ENCODE results near the gene ZMYND8.
A peak's percentile ranks its signal among the peaks of the same experiment; 100 is the strongest.
"Not testable (repeated sequence)": the region's sequence is repeated elsewhere in the genome, so short reads cannot be mapped to it uniquely, and the experiment has no call there.

Gene ZMYND8

DNA sequence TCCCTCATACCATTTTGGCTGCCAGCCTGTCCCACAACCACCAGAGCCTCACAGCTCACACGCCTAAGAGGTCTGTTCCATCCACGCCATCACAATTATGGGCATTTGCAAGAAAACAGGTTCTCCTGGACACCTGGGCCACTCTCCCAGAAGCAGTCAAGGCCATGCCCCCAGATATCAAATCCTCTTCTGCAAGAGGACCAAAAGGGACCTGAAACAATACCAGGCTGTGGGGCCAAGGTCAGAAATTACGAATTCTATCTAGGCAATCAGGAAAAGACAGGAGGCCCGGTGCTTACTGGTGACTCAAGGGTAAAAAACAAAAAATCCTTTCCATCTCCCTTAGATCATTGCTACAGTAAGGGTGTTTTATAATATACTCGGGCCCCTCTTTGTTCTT, 69.8 kb downstream of the ZMYND8 start:
- DNase-seq (ENCODE audit: low read depth) = no peak

DNA sequence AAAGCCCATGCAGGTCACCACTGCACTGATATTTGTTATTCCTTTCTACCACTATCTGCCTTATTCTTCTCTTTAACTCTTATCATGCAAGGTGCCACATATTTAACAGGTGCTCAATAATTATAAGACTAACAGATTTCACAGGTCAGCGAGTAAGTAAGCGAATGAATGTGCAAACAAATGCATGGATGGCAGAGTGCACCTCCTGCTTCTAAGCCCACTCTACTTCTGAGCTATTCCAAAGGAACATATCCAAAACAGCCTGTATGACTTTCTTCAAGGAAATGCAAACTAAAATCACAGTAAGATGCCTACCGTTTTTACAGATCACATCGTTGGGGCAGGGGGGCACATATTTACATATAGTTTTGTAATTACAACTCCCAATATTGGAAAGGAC, 71.3 kb downstream of the ZMYND8 start:
- DNase-seq (ENCODE audit: low read depth) = no peak

DNA sequence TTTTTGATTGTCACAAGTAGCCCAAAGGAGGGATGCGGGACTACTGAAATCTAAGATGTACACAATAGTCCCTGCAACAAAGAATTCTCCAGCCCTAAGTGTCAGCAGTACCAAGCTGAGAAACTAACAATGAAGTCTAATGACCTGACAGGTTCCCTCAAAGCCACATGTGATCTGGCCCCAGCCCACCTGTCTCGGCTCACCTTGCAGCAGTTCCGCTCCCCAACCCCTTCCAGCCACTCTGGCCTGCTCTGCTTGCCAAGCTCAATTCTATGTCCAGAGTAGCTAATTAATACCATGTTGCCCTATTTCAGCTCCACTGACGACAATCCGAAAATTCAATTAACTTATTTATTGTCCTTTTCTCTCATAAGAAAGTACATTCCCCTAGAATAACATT, 72.1 kb downstream of the ZMYND8 start:
- no peak for DNase-seq (ENCODE audit: low read depth)

DNA sequence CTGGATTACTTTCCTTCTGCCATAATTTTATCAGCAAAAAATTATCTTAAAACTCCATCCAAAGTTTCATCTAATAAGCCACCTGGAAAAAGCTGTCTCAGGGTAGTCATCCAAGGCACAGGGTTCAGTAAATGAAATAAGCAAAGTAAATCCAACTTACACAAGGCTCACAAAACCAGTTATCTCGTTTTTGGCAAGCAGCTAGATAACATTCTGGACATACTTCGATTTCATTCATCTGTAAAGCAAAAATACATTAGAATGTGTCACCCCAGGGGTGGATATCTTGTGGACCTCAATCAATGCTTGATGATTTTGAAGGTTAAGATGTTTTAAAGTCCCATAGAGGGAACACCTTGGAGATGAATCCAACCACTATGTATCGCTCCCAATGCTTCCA, 73.1 kb downstream of the ZMYND8 start:
- DNase-seq (ENCODE audit: low read depth) = no peak

DNA sequence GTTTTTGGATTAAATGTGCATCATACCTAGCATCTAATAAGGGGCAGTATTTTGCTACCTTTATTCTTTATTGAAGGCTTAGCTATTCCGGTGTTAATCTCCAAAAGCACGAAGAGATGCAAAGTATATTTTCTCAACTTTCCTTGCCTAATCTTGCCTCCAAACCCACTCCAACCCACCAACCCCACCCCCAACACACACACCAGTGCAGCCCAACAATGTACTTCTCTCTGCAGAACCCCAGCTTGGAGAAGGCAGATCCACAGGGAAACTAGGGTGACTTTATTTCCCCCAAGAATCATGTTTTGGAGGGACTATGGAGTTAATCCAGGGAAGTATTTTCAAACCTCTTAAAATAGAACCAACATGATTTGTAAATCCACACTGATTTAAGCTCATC, 73.6 kb downstream of the ZMYND8 start:
- DNase-seq (ENCODE audit: low read depth) = no peak

DNA sequence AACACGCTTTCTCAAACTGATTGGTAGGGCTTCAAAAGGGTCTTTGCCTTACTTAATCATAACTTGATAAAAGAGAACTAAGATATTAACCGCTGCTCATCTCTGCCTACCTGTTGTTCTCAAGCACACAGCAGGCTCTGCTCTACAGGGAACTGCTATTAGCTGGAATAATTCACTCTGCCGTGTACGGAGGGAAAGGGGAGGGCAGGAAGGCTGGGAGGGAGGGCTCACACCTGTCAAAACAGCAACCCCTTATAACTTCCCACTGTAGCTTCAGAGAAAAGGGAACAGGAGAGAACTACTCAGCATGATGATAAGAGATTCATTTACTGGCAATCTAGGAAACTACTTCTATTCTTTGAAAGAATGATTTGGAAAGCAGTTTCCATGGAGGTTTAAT, 75.1 kb downstream of the ZMYND8 start:
- DNase-seq (ENCODE audit: low read depth) = no peak

DNA sequence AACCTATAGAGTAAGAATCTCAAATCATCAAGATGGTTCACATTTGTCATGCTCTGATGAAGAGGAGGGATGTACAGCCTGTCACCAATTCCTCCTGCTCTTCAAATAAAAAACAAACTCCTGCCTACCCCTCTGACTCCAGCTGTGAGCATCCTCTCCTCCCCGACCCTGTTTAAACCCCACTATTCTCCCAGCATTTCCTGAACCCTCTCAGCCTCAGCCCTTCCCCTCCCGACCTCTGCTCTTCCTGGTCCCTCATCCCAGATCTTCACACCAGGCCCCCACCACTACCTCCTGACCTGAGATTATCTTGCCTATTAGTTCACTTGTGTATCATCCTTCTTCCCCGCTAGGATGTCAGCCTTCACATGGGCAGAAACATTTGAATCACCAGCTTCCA, 75.8 kb downstream of the ZMYND8 start:
- DNase-seq (ENCODE audit: low read depth) = no peak

DNA sequence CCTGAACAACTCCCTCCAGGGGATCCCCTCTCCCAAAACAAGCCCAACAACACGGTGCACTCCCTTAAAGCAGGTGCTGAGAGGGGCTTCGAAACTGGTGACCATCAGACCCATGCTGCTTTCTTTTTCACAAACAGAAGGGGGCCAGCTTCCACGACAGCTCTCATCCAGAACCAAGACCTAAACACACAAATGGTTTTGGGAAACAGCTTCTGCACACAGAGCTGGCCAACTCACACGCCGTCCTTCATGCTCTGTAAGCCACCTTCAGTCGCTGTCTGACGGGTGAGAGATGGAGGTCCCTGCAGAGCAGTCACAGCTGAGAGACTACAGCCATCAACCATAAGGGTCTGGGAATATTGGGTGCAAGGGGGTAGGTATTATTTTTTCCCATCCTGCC, 76.3 kb downstream of the ZMYND8 start:
- no peak for DNase-seq (ENCODE audit: low read depth)

DNA sequence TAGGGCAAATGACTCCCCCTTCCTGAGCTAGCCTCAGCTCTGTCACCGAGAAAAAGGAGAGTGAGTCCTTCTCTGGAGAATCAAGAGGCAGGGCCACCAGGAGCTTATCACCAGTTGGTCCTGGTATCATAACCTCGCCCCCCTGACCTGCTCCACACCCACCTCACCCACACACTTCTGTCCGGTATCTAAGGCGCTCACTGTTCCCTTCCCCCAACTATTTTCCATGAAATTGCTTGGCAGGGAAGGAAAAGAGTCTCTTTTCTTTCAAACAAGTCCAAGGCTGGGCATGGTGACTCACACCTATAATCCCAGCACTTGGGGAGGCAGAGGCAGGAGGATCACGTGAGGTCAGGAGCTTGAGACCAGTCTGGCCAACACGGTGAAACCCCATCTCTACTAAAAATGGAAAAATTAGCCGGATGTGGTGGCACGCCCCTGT, 77.6 kb downstream of the ZMYND8 start:
- DNase-seq (ENCODE audit: low read depth) = no peak

DNA sequence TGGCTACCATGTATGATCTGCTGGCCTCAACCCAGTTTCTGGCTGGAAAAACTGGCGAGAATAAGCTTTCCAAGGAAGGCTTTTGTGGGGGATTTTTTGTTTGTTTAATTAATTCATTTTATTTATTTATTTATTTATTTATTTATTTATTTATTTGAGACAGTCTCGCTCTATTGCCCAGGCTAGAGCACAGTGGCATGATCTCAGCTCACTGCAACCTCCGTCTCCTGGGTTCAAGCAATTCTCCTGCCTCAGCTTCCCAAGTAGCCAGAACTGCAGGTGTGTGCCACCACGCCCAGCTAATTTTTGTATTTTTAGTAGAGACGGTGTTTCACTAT, 79.0 kb downstream of the ZMYND8 start:
- not testable (repeated sequence) for DNase-seq (ENCODE audit: low read depth)

DNA sequence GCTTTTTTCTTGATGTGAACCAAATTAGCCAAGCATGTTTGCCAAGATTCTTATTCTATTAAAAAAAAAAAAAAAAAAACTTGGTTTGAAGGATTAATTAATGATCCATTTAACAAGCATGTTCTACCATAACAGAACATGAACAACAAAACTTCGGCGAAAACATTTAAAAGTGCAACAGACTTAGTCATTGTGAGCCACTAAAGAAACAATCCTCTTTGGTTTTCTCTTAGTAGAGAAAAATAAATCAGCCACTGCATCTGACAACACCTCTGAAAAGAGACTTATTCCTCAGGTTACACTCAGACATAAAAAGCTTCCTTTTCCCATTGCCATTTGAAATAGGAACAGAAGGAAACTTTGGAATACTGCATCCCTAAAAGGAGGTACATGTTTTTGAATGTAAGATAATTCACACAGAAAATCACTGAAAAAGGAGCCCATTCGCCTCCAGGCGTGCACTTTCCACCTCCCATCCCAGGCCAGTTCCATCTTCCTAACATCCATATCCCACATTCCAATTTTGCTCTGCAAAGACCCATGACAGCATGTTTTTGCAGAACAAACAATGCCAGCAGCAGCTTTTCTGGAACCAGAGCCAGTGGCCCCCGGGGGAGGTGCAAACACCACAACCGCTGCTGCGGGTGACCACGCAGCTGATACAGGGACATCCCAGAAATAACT, 79.5 kb downstream of the ZMYND8 start:
- DNase-seq (ENCODE audit: low read depth) = no peak

DNA sequence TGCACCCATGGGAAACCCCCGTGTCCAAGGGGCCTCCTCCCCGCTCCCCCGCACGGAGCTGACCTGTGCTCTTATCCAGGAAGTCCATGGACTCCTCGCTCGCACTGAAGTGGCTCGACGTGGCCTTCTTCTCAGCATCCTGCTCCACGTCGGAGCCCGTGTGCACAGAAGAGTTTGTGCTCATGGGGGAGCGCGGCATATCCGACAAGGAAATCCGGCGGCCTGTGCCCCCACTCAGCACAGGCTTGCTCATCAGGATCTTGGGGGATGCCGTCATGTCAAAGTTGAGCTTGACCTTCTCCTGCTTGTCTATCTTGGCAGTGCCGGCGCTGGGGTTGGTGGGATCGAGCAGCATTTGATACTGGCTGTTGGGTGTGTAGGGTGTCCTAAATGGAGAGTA, 80.2 kb downstream of the ZMYND8 start:
- DNase-seq (ENCODE audit: low read depth) = no peak

DNA sequence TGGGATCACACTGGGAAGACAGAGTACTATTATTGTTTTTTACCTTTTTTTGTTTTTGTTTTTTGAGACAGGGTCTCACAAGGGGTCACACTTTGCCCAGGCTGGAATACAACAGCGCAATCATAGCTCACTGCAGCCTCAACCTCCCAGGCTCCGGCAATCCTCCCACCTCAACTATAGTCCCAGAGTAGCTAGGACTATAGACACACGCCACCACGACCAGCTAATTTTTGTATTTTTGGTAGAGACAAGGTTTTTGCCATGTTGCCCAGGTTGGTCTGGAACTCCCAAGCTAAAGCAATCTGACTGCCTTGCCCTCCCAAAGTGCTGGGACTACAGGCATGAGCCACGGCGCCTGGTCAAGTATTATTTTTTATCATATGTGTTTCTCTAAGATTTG, 81.0 kb downstream of the ZMYND8 start:
- DNase-seq (ENCODE audit: low read depth) = no peak

DNA sequence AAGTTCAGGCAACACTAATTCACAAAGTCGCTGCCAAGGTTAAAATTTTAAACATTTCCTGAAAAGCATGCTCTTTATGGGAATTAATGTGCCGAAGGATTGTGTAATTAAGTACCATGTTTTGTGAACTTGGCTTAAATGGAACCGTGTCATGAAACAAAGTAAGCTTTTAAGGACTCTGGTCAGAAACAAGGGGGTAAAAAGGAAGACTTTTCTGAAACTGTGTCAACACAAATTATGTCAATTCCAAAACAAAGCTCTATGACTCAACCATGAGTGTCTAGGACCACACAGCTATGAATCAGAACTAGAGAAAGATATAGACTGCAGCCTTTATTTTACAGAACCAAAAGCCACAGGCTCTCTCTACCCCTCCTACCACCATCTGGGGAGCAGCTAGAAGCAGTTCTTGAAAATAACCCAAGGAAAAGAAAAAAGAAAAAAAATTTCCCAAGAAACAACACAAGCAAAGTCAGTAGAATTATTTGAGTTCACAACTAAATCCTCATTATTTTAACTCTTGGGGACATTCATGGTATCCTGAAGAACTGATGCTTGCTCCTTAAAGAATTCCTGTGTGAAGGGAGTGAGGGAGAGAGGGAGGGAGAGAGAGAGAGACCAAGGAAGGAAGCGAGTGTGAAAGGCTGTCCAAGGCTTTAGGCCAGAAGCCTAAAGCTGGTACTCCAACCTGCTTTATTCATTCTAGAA, 81.9 kb downstream of the ZMYND8 start:
- no peak for DNase-seq (ENCODE audit: low read depth)

DNA sequence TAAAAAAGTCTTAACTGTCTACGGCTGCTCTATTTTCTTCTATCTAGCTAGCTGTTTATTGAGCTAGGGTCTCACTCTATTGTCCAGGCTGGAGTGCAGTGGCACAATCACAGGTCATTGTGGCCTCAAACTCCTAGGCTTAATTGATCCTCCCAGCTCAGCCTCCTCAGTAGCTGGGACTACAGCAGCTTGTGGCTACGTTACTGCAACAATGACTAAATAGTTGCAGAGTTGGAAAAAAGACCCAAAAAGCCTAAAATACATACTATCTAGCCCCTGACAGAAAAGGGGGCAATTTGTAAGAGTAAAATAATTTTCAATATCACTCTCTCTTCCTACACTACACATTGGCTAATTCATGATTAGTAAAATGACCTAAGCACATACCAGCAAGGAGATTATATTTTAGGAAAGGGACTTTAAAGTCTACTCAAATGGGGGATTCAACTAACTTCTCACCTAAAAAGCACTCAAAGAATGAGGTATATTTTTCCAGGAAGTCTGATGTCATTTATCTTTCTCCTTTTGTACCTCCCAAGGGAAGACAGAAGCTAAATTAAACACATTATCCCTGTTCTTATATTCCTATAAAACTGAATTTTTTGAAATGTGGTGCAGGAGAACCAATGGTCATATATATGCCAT, 82.8 kb downstream of the ZMYND8 start:
- DNase-seq (ENCODE audit: low read depth) = no peak

DNA sequence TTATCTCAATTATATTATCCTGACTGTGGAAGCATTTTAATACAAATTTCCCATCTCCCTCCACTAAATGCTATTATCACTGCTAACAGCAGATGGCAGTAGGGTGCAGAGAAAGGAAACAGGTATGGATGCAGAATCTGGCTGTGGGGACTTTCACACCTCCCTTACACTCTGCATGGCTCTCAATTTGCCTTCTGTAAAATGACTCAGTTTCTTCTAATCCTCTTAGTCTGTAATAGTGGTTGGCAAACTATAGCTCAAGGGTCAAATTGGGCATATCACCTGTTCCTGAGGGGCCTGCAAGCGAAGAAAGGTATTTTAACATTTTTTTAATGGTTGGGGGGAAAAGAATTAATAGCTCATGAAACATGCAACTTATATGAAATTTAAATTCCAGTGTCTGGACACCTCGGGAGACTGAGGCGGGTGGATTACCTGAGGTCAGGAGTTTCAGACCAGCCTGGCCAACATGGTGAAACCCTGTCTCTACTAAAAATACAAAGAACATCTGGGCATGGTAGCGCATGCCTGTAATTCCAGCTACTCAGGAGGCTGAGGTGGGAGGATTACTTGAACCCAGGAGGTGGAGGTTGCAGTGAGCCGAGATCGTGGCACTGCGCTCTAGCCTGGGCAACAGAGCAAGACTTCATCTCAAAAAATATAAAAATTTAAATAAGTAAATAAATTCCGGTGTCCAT, 83.5 kb downstream of the ZMYND8 start:
- DNase-seq (ENCODE audit: low read depth) = peak; percentile 20

DNA sequence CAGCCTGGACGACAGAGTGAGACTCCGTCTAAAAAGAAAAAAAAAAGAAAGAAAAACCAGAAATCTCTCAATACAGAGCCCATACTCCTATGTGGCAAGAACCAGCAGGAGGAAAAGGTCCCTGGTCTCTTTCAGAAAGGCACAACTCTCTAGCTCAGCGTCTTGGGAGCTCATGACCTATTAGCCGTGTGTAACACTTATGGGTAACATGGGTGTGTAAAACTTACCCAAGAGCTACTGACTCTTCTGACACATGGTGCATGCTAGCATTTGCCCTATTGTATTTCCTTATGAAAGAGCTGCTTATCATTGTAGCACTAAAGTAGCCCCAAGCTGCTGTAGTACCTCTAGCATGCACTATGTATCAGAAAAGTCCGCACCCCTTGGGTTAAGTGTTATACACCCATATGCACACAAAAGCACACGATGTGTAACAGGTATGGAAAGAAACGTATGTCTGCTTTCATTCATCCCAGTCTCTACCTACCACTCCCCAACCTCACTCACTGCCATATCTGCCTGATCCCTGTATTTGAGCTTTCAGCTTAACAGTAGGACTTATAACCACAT, 85.4 kb downstream of the ZMYND8 start:
- DNase-seq (ENCODE audit: low read depth) = no peak

DNA sequence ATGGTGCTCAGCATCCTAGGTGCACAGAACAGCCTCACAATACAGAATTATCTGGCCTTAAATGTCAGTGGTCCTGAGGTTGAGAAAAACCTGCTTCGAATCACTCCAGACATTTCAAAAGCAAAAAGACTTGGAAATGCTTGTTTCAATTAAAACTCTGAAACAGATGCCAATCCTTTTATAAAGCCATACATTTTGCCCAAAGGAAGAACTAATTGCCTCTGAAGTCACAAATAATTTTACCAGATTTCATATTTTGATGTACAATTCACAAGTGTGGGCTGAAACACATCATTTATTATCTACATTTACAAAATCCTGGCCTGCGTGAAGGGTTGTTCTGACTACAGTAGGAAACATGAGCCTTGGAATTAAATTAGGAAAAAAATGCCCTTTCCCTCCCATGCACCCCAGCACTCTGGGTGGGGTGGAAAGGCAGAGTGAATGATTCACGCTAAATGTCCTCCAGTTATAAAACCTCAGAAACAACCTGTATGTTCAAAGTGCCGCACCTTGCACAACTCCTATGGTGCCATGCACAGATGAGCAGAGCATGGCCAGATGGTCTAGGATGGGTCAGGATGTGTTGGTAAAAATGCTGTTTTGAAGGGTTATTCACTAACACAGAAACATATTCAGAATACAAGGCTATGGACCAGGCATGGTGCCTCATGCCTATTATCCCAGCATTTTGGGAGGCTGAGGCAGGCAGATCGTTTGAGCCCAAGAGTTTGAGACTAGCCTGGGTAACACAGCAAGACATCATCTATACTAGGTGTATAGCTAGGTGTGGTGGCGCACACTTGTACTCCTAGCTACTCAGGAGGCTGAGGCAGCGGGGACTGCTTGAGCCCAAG, 87.0 kb downstream of the ZMYND8 start:
- DNase-seq (ENCODE audit: low read depth) = no peak

DNA sequence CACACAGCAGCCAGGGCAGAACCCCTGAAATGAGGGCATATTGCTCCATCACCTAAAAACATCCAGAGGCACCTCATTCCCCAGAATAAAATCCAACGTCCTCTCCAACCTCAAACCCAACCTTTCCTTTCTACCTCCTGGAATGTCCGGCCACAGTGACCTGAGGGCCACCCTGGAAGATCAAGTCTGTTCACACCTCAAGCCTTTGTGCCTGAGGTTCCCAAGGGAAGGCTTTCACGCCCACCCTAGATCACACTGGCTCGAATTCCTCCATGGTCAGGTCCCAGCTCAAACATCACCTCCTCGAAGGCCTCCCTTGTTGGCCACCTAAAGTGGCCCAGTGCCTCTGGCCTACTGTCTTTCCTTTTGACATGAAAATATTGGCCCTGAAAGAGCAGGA, 88.9 kb downstream of the ZMYND8 start:
- no peak for DNase-seq (ENCODE audit: low read depth)

DNA sequence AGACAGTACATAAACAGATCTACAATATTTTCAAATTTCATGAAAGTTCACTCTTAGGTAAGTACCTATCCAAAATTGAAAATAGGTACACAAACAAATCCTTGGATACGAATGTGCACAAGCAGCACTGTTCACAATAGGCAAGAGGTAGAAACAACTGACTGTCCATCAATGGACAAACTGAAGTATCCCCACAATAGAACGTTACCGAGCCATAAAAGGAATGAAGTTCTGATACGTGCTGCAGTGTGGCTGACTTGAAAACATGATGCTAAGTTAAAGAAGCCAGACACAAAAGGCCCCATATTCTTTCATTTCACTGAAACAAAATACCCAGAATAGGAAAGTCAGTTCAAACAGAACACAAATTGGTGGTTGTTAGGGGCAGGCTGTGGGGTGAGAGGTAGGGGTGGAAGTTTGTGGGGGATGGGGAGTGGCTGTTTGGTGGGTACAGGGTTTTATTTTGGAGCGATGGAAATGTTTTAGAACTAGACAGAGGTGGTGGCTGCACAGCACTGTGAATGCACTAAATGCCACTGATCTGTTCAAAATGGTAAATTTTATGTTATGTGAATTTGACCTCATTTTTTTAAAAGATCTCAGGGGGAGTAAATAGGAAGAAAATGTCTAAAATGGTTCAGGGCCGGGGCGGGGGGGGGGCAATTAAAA, 89.5 kb downstream of the ZMYND8 start:
- DNase-seq (ENCODE audit: low read depth) = no peak

DNA sequence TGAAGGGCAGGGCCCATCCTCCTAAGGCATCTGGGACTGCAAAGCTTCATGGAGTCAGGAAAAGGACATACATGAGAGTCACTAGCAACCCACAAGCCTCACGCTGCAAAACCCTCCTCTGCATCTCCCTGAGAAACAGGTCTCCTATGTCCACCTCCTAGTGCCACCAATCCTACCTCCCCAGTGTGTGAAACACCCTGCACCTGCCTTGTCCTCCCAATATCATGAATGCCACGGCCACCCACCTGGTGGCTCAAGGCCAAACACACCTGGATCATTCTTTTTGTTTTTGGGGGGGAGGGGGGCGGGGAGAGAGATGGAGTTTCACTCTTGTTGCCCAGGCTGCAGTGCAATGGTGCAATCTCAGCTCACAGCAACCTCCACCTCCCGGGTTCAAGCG, 90.5 kb downstream of the ZMYND8 start:
- DNase-seq (ENCODE audit: low read depth) = no peak

Measured in CMK (cell line).